H1 (cell line): ENCODE measurements around the gene ARF6. TPM values are rescaled to one million over a fixed set of nuclear protein-coding genes. Genes with fewer than 3 reads are reported as not detected.
"Not testable (repeated sequence)": the region's sequence is repeated elsewhere in the genome, so short reads cannot be mapped to it uniquely, and the experiment has no call there.

Source experiments
- CTCF ChIA-PET: fragments of 300-600 bp; sonication (Branson Sonifier 250); formaldehyde crosslinking; loops from one replicate; lab custom pipeline; 2021; ENCODE audit not compliant: partially characterized antibody; lab: Charles Lee
- POLR2A ChIA-PET: fragments of 300-600 bp; sonication (Branson Sonifier 250); formaldehyde crosslinking; loops from one replicate; lab custom pipeline; 2021; ENCODE audit warnings: inconsistent platforms; ENCODE audit not compliant: partially characterized antibody; lab: Charles Lee
- DNase-seq, 2 experiments: peaks; one replicate each; pipeline versions ENCODE4 v3.0.0 to v3.0.0-alpha.2; 2010 to 2022; ENCODE audit warnings: low spot score in 2 of 2, low read depth in 1 of 2, mixed read lengths in 1 of 2
- FAIRE-seq: peaks from 2 replicates; lab custom pipeline; 2011; peaks lifted over from hg19 to GRCh38; lab: Jason Lieb, UNC
- H2AFZ ChIP-seq: 2 replicates; pipeline ENCODE4 v1.8.1; 2012; ENCODE audit warnings: low read length, inconsistent platforms
- H2AK5ac ChIP-seq: 2 replicates; pipeline ENCODE4 v1.6.1; 2013; ENCODE audit warnings: low read depth, low read length
- H2BK120ac ChIP-seq: replicated peaks from 2 replicates; pipeline ENCODE3; 2013; ENCODE audit warnings: low read depth, low read length, inconsistent platforms
- H2BK12ac ChIP-seq: 2 replicates; pipeline ENCODE4 v1.6.1; 2013; ENCODE audit warnings: low read depth, low read length
- H2BK15ac ChIP-seq: 2 replicates; pipeline ENCODE4 v1.6.1; 2013; ENCODE audit warnings: low read length
- H2BK20ac ChIP-seq: 2 replicates; pipeline ENCODE4 v1.6.1; 2013; ENCODE audit warnings: low read length
- H2BK5ac ChIP-seq: 2 replicates; pipeline ENCODE4 v1.6.1; 2013; ENCODE audit warnings: low read depth, low read length
- H3K14ac ChIP-seq: 2 replicates; pipeline ENCODE4 v1.6.1; 2013; ENCODE audit warnings: inconsistent platforms; ENCODE audit not compliant: insufficient read length
- H3K18ac ChIP-seq: 2 replicates; pipeline ENCODE4 v1.6.1; 2013; ENCODE audit warnings: low read length; ENCODE audit errors: extremely low read depth
- H3K23ac ChIP-seq: 2 replicates; pipeline ENCODE4 v1.6.1; 2013; ENCODE audit warnings: inconsistent platforms; ENCODE audit not compliant: insufficient read length
- H3K23me2 ChIP-seq: 2 replicates; pipeline ENCODE4 v1.6.1; 2013; ENCODE audit warnings: low read depth, low read length
- H3K27ac ChIP-seq: 2 replicates; pipeline ENCODE4 v1.6.1; 2011; ENCODE audit warnings: low read depth, low read length, inconsistent platforms
- H3K27me3 ChIP-seq, 4 experiments: replicated peaks in 1 of 4; 1 replicate in 1 of 4; 2 replicates in 3 of 4; pipeline versions ENCODE4 v1.6.1 to v1.8.1; 2011 to 2013; ENCODE audit warnings: low read length in 3 of 4, mild to moderate bottlenecking in 3 of 4, inconsistent platforms in 2 of 4, mixed read lengths in 2 of 4, moderate library complexity in 1 of 4; ENCODE audit not compliant: control insufficient read depth in 3 of 4, insufficient read depth in 3 of 4; ENCODE audit errors: extremely low read depth in 1 of 4
- H3K36me3 ChIP-seq, 4 experiments: 2 replicates each; pipeline versions ENCODE4 v1.6.1 to v1.8.1; 2011 to 2013; ENCODE audit warnings: mild to moderate bottlenecking in 4 of 4, low read length in 3 of 4, moderate library complexity in 2 of 4, control low read depth in 1 of 4, inconsistent platforms in 1 of 4; ENCODE audit not compliant: insufficient read depth in 4 of 4, control insufficient read depth in 2 of 4
- H3K4ac ChIP-seq: replicated peaks from 2 replicates; pipeline ENCODE3; 2013; ENCODE audit warnings: low read length, low read depth, mixed read lengths, inconsistent platforms; ENCODE audit not compliant: insufficient read length
- H3K4me1 ChIP-seq, 4 experiments: replicated peaks in 1 of 4; 1 replicate in 1 of 4; 2 replicates in 3 of 4; pipeline versions ENCODE4 v1.6.1 to v1.8.1; 2011 to 2013; ENCODE audit warnings: low read length in 3 of 4, inconsistent platforms in 2 of 4, mixed read lengths in 1 of 4; ENCODE audit not compliant: insufficient read depth in 4 of 4, control insufficient read depth in 3 of 4
- H3K4me2 ChIP-seq, 2 experiments: 2 replicates each; pipeline versions ENCODE4 v1.6.1 to v1.8.1; 2011 to 2013; ENCODE audit warnings: low read depth in 2 of 2, low read length in 2 of 2, control low read depth in 1 of 2, inconsistent platforms in 1 of 2, mild to moderate bottlenecking in 1 of 2; ENCODE audit not compliant: insufficient read depth in 1 of 2
- H3K4me3 ChIP-seq, 4 experiments: fragments of 200-600, 300-600 bp in 1 of 4; sonication (generic), shearing (Covaris generic), sonication (Bioruptor Twin) in 1 of 4; 2 replicates each; pipeline versions ENCODE4 v1.5.1 to v1.8.1; 2011 to 2016; ENCODE audit warnings: low read length in 4 of 4, low read depth in 3 of 4, control low read depth in 2 of 4, inconsistent platforms in 2 of 4, mild to moderate bottlenecking in 2 of 4, mixed read lengths in 1 of 4, moderate library complexity in 1 of 4; ENCODE audit not compliant: insufficient read depth in 2 of 4; ENCODE audit errors: extremely low read depth in 1 of 4
- H3K56ac ChIP-seq: replicated peaks from 2 replicates; pipeline ENCODE3; 2013; ENCODE audit warnings: low read depth, mild to moderate bottlenecking, mixed read lengths, low read length, inconsistent platforms; ENCODE audit not compliant: insufficient read length
- H3K79me1 ChIP-seq: 2 replicates; pipeline ENCODE4 v1.6.1; 2013; ENCODE audit warnings: low read depth, low read length, control low read depth
- H3K79me2 ChIP-seq, 2 experiments: 2 replicates each; pipeline versions ENCODE4 v1.6.1 to v1.8.1; 2012 to 2013; ENCODE audit warnings: low read length in 2 of 2, mild to moderate bottlenecking in 2 of 2, inconsistent platforms in 1 of 2; ENCODE audit not compliant: insufficient read depth in 2 of 2, control insufficient read depth in 1 of 2
- H3K9ac ChIP-seq, 4 experiments: replicated peaks in 1 of 4; 1 replicate in 1 of 4; 2 replicates in 3 of 4; pipeline versions ENCODE4 v1.6.1 to v1.8.1; 2011 to 2013; ENCODE audit warnings: low read depth in 3 of 4, low read length in 3 of 4, control low read depth in 2 of 4, mild to moderate bottlenecking in 2 of 4, moderate library complexity in 2 of 4, inconsistent platforms in 1 of 4; ENCODE audit errors: extremely low read depth in 1 of 4
- H3K9me3 ChIP-seq, 2 experiments: 2 replicates each; pipeline versions ENCODE4 v1.6.1 to v1.8.1; 2012 to 2013; ENCODE audit warnings: mild to moderate bottlenecking in 2 of 2, moderate library complexity in 2 of 2, control low read depth in 1 of 2, inconsistent platforms in 1 of 2, low read depth in 1 of 2, low read length in 1 of 2, mixed read lengths in 1 of 2; ENCODE audit not compliant: insufficient read depth in 2 of 2
- H4K20me1 ChIP-seq, 2 experiments: replicated peaks in 1 of 2; 2 replicates each; pipeline versions ENCODE3 to v1.8.1; 2011 to 2013; ENCODE audit warnings: inconsistent platforms in 2 of 2, low read length in 2 of 2, mild to moderate bottlenecking in 1 of 2; ENCODE audit not compliant: insufficient read depth in 2 of 2, control insufficient read depth in 1 of 2
- H4K5ac ChIP-seq: 2 replicates; pipeline ENCODE4 v1.6.1; 2013; ENCODE audit warnings: low read length, low read depth, mixed read lengths, inconsistent platforms; ENCODE audit not compliant: insufficient read length
- H4K8ac ChIP-seq: 2 replicates; pipeline ENCODE4 v1.8.0; 2013; ENCODE audit warnings: mild to moderate bottlenecking, moderate library complexity, low read length, inconsistent platforms; ENCODE audit not compliant: insufficient read depth; ENCODE audit errors: extremely low read depth
- H4K91ac ChIP-seq: replicated peaks from 2 replicates; pipeline ENCODE3; 2013; ENCODE audit warnings: low read length, mixed read lengths, inconsistent platforms; ENCODE audit not compliant: insufficient read length
- WGBS, 2 experiments: shearing (Covaris generic) in 1 of 2; methylation state at CpG; one replicate each; pipeline versions ENCODE4 v1.1.6 to v1.1.7; 2013 to 2015; ENCODE audit warnings: low lambda C conversion rate in 2 of 2, mixed read lengths in 2 of 2, inconsistent platforms in 1 of 2, low coverage in 1 of 2, missing lambda C conversion rate in 1 of 2; ENCODE audit not compliant: insufficient replicate concordance in 2 of 2, insufficient coverage in 1 of 2, insufficient read length in 1 of 2; ENCODE audit errors: extremely low coverage in 1 of 2, missing lambda C conversion rate in 1 of 2; 5-methylcytosine and 5-hydroxymethylcytosine counted together
- polyA plus RNA-seq, 7 experiments: library from polyadenylated mRNA; depleted of rRNA in 3 of 7; stranded (reverse) in 5 of 7; unstranded in 2 of 7; fragments of >200 nt in 5 of 7; fragments of 200-250 nt in 2 of 7; gene quantifications; 1 replicate in 5 of 7; 2 replicates in 1 of 7; 4 replicates in 1 of 7; pipeline versions ENCODE4 v1.2.1 to v1.2.3, GENCODE V29; 2011 to 2013; ENCODE audit warnings: missing spikeins in 2 of 7, mixed read lengths in 2 of 7
- total RNA-seq: library from RNA; stranded (reverse); fragmentation: NEBNext Ultra II Directional; extraction: Animal tissue kit (Norgen Biotek cat#: 25700); gene quantifications from 2 replicates; pipeline ENCODE4 v1.2.1, GENCODE V29; 2021

Gene ARF6
- total and polyA plus RNA-seq, 2 of the 8 experiments (the other 6 are each of a cell fraction or from before 2014, with no cell fraction given) = 17.2 to 56.7 TPM

- WGBS, 2 experiments = 94% methylated on average over 2 of the region's 2 CpGs; no CpG with 5 or more reads in 1 of the 2 experiments
- not testable (repeated sequence) for H3K18ac ChIP-seq
Observed at GRCh38 chr14:49936246-49936645, 43.4 kb downstream of the ARF6 start.

DNA sequence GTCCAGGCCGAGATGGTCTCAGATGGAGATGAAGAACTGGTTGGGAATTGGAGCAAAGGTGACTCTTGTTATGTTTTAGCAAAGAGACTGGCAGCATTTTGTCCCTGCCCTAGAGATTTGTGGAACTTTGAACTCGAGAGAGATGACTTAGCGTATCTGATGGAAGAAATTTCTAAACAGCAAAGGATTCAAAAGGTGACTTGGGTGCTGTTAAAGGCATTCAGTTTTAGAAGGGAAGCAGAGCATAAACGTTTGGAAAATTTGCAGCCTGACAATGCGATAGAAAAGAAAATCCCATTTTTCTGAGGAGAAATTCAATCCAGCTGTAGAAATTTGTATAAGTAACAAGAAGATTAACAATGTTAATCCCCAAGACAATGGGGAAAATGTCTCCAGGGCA is 44.0 kb downstream of the ARF6 start:
- H3K18ac ChIP-seq, H4K20me1 ChIP-seq, H3K9me3 ChIP-seq, H2AFZ ChIP-seq, H4K8ac ChIP-seq, H3K4me3 ChIP-seq, CTCF ChIA-PET, H3K27me3 ChIP-seq, FAIRE-seq, DNase-seq, H3K36me3 ChIP-seq, H2BK20ac ChIP-seq, H4K5ac ChIP-seq, POLR2A ChIA-PET, H3K56ac ChIP-seq, H2AK5ac ChIP-seq, H3K23ac ChIP-seq, H3K27ac ChIP-seq, H3K23me2 ChIP-seq, H3K79me1 ChIP-seq, H3K4me2 ChIP-seq, H2BK15ac ChIP-seq, H3K4ac ChIP-seq, H2BK5ac ChIP-seq, H3K9ac ChIP-seq, H2BK12ac ChIP-seq, H3K79me2 ChIP-seq, H4K91ac ChIP-seq, H2BK120ac ChIP-seq, H3K14ac ChIP-seq, H3K4me1 ChIP-seq: not testable (repeated sequence)
- WGBS, 2 experiments = 91% methylated on average over 5 of the region's 5 CpGs; no CpG with 5 or more reads in 1 of the 2 experiments

More at GRCh38 chr14:49936246-49936645, 43.4 kb downstream of the ARF6 start:
- H3K14ac ChIP-seq, H2BK120ac ChIP-seq, H3K79me1 ChIP-seq, DNase-seq, H2BK20ac ChIP-seq, H4K5ac ChIP-seq, CTCF ChIA-PET, H4K91ac ChIP-seq, H2BK5ac ChIP-seq, H3K9me3 ChIP-seq, H3K23me2 ChIP-seq, H2BK15ac ChIP-seq, H4K20me1 ChIP-seq, POLR2A ChIA-PET, H2AFZ ChIP-seq, H3K56ac ChIP-seq, FAIRE-seq, H3K27me3 ChIP-seq, H2BK12ac ChIP-seq, H3K36me3 ChIP-seq, H3K4me3 ChIP-seq, H3K79me2 ChIP-seq, H4K8ac ChIP-seq, H3K27ac ChIP-seq, H2AK5ac ChIP-seq, H3K4ac ChIP-seq, H3K23ac ChIP-seq, H3K9ac ChIP-seq, H3K4me2 ChIP-seq, H3K4me1 ChIP-seq: not testable (repeated sequence)
